HL-60/S4 (cell line): ENCODE measurements around the gene PPP1R2B.
"Not testable (repeated sequence)": the region's sequence is repeated elsewhere in the genome, so short reads cannot be mapped to it uniquely, and the experiment has no call there.

Source experiments
- in situ Hi-C: fragments of 300-500 bp; cut with MboI; formaldehyde crosslinking; loops from 2 replicates; pipeline ENCODE4 v1.14.3; 2022; ENCODE audit warnings: low sequenced_read_pairs

Gene PPP1R2B

DNA sequence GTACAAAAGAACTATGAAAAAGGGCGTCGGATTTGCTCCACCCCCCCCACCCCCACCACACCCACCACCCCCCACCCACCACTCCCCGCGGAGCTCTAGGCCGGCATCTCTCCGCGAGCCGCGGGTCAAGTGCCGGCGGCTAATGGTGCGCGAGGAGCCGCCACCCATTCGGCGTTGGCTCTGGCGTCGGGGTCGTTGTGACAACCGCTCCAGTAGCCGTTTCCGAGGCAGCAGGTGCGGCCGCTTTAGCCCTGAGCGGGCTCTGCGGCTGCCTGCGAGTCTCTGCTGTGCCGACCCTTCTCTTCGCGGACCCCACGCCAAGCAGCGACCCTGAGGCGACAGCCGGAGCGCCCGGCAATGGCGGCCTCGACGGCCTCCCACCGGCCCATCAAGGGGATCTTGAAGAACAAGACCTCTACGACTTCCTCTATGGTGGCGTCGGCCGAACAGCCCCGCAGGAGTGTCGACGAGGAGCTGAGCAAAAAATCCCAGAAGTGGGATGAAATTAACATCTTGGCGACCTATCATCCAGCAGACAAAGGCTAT is at the start of gene PPP1R2B:
Gene PPP1R2B, plus strand, starts transcription at position 90 of the 546 bp plus-strand sequence. Its CDS starts 268 bp downstream, at position 358.
- in situ Hi-C loops, result no loop called here

DNA sequence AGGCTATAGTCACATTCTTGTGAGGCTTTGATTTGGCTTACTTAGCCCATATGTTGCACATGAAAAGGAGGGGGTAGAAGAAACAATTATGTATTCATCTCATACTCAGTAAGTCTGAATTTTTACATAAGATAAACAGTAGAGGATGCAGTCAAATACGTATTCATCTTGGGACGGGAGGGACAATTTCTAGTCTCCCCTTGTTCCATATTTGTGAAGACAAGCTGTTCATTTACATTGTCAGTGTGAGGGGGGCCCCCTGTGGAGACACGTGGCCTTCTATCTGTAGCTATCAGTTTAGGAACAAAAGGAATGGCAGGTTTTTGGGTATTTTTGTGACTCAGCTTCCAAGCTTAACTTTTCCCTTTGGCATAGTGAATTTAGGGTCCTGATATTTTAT is 49.2 kb upstream of the PPP1R2B start:
- in situ Hi-C loops, result no loop called here

GRCh38 chr5:156802501-156802900 is 47.6 kb upstream of the PPP1R2B start:
- in situ Hi-C loops, result no loop called here

DNA sequence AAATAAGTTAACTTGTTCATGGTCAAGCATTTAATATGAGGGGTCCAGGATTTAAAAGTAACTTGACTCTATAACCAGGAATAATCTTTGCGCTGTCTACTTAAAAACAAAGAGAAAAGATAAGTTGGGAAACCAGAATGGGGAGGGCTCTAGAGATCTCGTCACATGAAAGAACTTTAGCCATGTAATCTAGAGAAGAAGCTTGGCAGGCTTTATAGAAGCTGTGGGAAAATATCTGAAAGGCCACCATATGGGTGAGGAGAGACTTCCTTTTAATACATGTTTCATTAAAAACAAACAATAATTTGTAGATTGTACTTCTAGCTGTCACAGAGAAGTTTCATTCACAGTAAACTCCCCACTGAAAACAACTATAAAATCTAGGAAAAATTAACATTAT is 46.7 kb upstream of the PPP1R2B start:
- in situ Hi-C loops, result no loop called here

DNA sequence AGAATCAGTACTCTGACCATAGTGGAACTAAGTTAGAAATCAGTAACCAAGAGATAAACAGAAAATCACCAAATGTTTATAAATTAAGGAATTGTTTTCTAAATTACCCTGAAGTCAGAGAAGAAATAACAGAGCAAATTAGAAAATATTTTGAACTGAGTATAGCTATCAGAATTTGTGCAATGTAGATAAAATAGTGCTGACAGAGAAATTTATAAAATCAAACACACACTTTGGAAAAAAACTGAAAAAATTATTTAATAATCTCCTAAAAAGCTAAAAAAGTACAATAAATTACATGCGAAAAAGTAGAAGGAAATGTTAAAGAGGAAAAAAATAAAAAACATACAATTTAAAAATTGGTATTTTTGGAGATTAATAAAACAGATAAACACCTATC is 37.1 kb upstream of the PPP1R2B start:
- in situ Hi-C loops, result no loop called here

DNA sequence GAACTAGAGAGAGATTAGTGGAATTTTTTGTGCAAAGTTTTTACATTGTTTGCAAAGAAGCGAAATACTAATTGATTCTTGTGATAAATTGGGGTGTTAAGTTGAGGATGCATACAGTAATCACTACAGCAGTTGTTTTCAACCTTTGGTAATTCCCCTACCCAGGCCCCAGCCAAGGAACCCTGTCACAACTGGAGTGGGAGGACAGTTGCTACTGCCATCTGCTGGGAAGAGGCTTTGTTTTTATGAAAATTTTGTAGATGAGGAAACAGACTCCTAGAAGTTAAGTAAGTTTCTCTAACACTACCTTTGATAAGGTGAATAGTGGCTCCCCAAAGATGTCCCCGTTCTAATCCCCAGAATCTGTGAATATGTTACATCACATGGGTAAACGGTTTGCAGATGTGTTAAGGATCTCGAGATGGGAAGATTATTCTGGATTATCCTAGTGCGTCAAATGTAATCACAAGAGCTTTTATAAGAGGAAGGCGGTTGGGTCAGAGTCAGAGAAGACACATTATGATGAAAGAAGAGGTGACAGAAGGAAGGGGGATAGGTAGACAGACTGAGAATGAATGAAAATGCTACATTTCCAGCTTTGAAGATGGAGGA is 34.0 kb upstream of the PPP1R2B start:
- in situ Hi-C loops, result no loop called here

DNA sequence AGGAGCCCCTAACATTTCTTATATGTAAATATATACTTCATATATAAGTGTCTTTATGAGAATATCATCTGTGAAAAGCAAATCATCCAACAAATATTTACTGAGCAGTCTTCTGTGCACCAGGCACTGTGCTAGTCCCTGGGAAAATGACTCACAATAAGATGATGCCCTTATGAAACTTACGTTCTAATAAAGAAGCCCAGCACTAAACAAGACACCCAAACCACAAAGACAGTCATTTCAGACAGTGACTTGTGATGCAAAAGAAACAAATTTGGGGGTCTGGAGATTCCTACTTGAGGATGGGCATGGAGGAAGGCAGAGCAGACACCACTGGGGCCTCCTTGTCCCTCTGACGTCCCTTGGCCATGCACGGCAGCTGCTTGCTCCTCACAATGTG is 30.6 kb upstream of the PPP1R2B start:
- in situ Hi-C loops, result no loop called here

GRCh38 chr5:156819967-156820581 is 30.0 kb upstream of the PPP1R2B start:
- in situ Hi-C loops, result no loop called here

DNA sequence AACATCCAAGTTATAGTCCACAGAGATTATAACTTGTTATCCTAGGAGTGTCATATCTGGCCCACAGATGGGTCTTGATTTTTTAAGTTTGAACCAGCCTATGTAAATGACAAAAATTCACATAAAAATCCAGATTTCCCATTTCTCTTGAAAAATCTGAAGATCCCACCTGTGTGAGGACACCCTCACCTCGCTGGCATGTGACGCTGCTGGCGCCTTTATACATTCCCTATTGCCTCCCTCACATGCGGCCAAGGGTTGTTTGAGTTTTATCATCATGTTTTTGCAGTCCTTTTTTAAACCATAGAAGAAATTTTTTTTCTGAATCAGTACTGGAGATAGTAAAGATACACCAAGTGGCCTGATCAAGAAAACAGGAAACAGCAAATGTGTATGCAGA is 25.9 kb upstream of the PPP1R2B start:
- in situ Hi-C loops, result no loop called here

DNA sequence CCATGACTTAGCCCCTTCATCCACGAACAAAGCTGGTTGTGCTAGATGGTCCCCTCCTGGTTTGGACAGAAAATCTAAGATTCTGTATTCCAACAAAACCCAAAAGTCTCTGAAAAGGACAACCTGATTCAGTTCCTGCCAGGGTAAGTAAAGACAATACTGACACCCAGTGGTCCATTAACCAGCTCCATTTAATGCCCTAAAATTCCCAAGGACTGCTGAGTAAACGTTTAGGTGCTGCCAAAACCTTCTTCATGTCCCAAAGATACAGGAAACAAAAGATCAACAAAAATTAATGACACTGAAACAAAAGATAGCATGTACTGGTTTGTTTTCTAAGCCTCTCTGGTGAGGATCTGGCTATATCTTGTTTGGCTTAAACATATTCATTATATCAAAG is 25.3 kb upstream of the PPP1R2B start:
- in situ Hi-C loops, result no loop called here

DNA sequence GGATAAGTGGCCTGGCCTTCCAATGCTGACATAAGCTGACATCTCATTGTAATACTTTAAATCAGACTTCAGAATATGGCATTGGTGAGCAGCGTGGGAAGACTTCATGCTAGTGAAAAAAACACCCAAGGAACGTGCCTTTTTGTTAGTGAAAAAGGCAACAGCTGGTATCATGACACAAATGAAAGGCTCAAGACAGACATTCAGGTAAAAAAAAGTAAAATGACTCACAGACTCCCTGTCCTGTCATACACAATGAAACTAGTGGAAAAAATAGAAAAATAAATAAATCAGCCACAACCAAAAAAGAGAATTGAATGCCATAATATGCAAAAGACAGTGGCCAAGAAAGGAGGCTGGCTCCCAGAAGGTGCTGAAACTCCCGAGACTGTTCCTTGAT is 24.4 kb upstream of the PPP1R2B start:
- in situ Hi-C loops, result no loop called here

- in situ Hi-C loops, result no loop called here
These were observed 23.9 kb upstream of the PPP1R2B start for GRCh38 chr5:156826150-156826549.

DNA sequence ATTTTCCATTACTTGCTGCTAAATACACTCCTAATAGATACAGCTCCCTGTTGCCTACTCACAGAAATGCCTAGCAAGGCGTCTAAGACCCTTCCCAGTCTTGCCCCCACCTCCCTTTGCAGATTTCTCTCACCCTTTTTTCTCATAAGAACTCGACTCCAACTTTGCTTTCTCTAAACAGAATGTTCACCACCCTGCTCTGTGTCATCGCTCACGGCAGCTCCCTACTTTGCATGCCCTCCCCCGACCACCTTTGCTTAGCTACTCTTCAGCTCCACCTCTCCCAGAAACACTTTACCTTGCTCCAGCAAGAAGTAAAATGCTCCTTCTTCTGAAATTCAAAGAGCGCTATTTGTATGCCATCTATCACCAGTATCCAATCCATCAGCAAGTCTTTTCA is 15.2 kb upstream of the PPP1R2B start:
- in situ Hi-C loops, result no loop called here

DNA sequence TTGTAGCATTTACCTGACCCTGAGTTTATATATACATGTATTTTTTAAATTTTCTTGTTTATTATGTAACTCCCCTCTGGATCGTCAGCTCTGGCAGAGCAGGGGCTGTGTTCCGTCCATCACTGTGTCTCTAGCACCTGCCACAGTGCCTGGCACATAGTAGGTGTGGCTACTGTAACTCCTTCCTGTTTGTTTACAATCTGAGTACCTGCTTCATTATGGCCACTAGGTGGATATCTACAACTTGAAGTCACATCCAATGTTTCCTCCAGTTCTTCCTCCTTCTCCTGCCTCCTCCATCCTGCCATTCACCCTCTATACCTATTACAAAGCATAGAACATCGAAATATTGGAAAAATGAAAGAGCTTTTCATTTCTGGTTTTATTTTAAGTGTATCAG is 14.2 kb upstream of the PPP1R2B start:
- in situ Hi-C loops, result no loop called here

DNA sequence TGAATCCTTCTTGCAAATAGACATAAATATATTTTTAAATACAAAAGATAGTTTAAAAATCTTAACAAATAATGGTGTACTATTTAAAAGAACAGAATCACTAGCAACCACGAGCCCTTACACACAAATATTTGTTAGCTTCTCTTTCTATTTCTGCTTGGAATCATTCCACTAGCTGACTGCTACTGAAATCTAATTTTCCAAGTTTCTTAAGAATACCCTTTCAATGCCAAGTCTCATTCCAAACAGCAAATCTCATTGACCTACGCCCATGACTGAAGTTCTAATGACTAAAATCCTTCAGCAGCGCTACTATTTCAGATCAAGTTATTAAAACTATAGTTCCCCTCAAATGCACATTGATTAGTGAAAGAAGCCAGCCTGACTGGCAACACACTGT is 13.2 kb upstream of the PPP1R2B start:
- in situ Hi-C loops, result no loop called here

- in situ Hi-C loops, result no loop called here
These were observed 11.1 kb upstream of the PPP1R2B start for GRCh38 chr5:156838961-156839360.

- in situ Hi-C loops, result no loop called here
These were observed 8.4 kb upstream of the PPP1R2B start for GRCh38 chr5:156841737-156842136.

DNA sequence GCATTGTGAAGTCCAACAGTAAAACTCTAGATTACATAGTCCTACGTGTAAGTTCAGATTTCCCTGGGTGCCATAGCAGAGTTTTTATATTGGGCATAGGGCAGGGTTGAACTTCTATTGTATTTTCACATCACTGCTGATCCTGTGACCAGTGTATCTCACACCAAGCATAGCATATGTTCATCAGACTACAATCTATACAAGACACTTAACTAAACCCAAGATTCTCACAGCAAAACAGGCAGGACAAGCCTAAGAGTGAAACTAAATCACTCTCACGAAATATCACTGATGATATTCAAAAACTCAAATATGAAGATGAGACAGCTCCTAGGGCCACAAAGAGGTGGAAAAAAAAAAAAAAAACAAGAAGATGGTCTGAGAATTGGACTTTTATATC is 3.2 kb upstream of the PPP1R2B start:
- in situ Hi-C loops, result no loop called here

GRCh38 chr5:156848447-156848846 is 1.6 kb upstream of the PPP1R2B start:
- in situ Hi-C loops, result not testable (repeated sequence)

DNA sequence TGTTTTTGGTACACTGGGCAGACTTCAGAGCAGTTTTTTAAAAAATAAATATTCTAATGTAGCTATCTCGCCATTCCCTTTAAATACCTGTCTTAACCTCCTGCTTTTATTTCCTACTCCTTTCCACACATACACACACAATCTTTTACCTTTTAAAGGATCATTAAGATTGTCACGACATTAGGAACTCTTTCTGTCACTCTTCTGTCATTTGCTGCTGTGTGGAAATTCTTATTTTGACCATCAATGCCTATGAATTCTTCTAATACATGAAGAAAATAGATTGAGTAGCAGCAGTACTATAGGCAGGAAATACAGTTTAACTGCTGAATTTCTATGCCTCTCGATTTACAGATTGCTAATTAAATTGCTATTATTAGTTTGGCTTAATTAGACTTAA is 1.8 kb downstream of the PPP1R2B start:
- in situ Hi-C loops, result no loop called here

GRCh38 chr5:156853055-156853454 is 3.0 kb downstream of the PPP1R2B start:
- in situ Hi-C loops, result not testable (repeated sequence)

DNA sequence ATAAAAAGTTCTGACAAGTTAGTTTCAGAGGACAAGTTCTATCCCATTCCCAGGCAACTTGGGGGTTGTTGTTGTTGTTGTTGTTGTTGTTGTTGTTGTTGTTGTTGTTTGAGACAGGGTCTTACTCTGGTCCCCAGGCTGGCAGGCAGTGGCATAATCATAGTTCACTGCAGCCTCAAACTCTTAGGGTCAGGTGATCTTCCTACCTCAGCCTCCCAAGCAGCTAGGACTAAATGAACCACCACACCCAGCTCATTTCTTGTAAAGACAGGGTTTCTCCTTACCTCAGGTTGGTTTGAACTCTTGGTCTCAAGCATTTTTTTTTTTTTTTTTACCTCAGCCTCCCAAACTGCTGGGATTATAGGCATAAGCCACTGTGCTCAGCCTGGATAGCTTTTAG is 15.3 kb downstream of the PPP1R2B start:
- in situ Hi-C loops, result no loop called here

GRCh38 chr5:156870498-156870839 is 20.4 kb downstream of the PPP1R2B start:
- in situ Hi-C loops, result no loop called here
